Measurements from ENCODE around the gene LY6G5B. TPM values are rescaled to one million over a fixed set of nuclear protein-coding genes. Genes with fewer than 3 reads are reported as not detected.
A peak's percentile ranks its signal among the peaks of the same experiment; 100 is the strongest.

The LY6G5B gene
- total RNA-seq, 1 donor from 2014 or later = 22.0 TPM

- peaks cover 28% of the 10 kb centered on the region for H3K4me1 Mint-ChIP-seq (ENCODE audit: unreplicated experiment)
- no peaks in the 10 kb centered on the region for H3K27me3 Mint-ChIP-seq
- H3K4me3 Mint-ChIP-seq = no peak overlapping the region
- H3K27ac Mint-ChIP-seq = peak overlapping the region; percentile 36
- no peak for TF ChIP-seq CTCF (conservative IDR thresholded peaks at IDR 0.05)
- H3K9me3 Mint-ChIP-seq = no peaks in the 10 kb centered on the region
- DNase-seq (ENCODE audit: extremely low spot score, unreplicated experiment) = no peak
- H3K36me3 Mint-ChIP-seq = no peaks in the 10 kb centered on the region
Measured at GRCh38 chr6:31712296-31712695, 42.5 kb downstream of the LY6G5B start.

GRCh38 chr6:31713465-31713864 lies 43.7 kb downstream of the LY6G5B start:
- DNase-seq (ENCODE audit: extremely low spot score, unreplicated experiment) = no peak
- Mint-ChIP-seq H3K36me3 (no peaks in the 10 kb centered on the region), H3K27ac (peak overlapping the region; percentile 93), H3K4me1 (ENCODE audit: unreplicated experiment) (peaks cover 40% of the 10 kb centered on the region), H3K4me3 (peak overlapping the region; percentile 80), H3K27me3 (no peaks in the 10 kb centered on the region), H3K9me3 (no peaks in the 10 kb centered on the region)
- no peak for TF ChIP-seq CTCF (conservative IDR thresholded peaks at IDR 0.05)

GRCh38 chr6:31713991-31714684 lies 44.4 kb downstream of the LY6G5B start:
- no peak for TF ChIP-seq CTCF (conservative IDR thresholded peaks at IDR 0.05)
- DNase-seq (ENCODE audit: extremely low spot score, unreplicated experiment) = no peak
- no peaks in the 10 kb centered on the region for H3K36me3 Mint-ChIP-seq
- no peaks in the 10 kb centered on the region for H3K9me3 Mint-ChIP-seq
- peak overlapping the region; percentile 80 for H3K4me3 Mint-ChIP-seq
- H3K27ac Mint-ChIP-seq = peak overlapping the region; percentile 93
- no peaks in the 10 kb centered on the region for H3K27me3 Mint-ChIP-seq
- peaks cover 44% of the 10 kb centered on the region for H3K4me1 Mint-ChIP-seq (ENCODE audit: unreplicated experiment)

- no peak for TF ChIP-seq CTCF (conservative IDR thresholded peaks at IDR 0.05)
- Mint-ChIP-seq H3K4me1 (ENCODE audit: unreplicated experiment) (peaks cover 46% of the 10 kb centered on the region), H3K27ac (peak within 1 kb of the TSS; percentile 93), H3K4me3 (peak within 1 kb of the TSS; percentile 80), H3K27me3 (no peaks in the 10 kb centered on the region), H3K9me3 (peaks cover 2% of the 10 kb centered on the region), H3K36me3 (no peaks in the 10 kb centered on the region)
- DNase-seq (ENCODE audit: extremely low spot score, unreplicated experiment) = no peak
Measured at GRCh38 chr6:31715022-31715958, 45.5 kb downstream of the LY6G5B start, which contains the start of gene LY6G6D. LY6G6D (plus strand) TSS chr6:31715348; CDS start chr6:31715356, 8 bp downstream.

GRCh38 chr6:31717499-31718222 lies 47.9 kb downstream of the LY6G5B start:
- Mint-ChIP-seq H3K4me3 (peak overlapping the region; percentile 67), H3K36me3 (no peaks in the 10 kb centered on the region), H3K27ac (peak overlapping the region; percentile 90), H3K4me1 (ENCODE audit: unreplicated experiment) (peaks cover 37% of the 10 kb centered on the region), H3K9me3 (peaks cover 5% of the 10 kb centered on the region), H3K27me3 (no peaks in the 10 kb centered on the region)
- TF ChIP-seq CTCF (conservative IDR thresholded peaks at IDR 0.05) = no peak
- DNase-seq (ENCODE audit: extremely low spot score, unreplicated experiment) = no peak

Data from type B pancreatic cell (in vitro differentiated cells).